ENCODE measurements around the gene EPHB1.

EPHB1 gene

DNA sequence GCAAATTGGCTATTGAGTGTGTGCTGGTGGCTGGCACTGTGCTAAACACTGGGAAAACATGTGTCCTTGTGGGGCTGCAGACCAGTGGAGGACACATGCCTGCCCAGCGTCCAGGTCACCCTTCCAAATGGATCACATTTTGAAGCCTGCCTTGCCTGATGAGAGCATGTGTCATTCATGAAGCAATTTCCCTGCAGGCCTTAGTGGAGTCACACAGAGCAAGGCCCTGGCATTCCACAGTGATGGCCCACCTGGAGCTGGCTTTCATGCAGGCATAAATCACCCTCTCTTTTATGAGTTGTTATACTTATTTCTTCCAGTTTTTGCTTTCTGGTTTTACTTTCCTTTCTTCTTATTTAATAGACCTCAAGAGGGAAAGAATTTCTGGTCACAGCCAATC, 219.5 kb downstream of the EPHB1 start:
- TF ChIP-seq, protein P1, sequence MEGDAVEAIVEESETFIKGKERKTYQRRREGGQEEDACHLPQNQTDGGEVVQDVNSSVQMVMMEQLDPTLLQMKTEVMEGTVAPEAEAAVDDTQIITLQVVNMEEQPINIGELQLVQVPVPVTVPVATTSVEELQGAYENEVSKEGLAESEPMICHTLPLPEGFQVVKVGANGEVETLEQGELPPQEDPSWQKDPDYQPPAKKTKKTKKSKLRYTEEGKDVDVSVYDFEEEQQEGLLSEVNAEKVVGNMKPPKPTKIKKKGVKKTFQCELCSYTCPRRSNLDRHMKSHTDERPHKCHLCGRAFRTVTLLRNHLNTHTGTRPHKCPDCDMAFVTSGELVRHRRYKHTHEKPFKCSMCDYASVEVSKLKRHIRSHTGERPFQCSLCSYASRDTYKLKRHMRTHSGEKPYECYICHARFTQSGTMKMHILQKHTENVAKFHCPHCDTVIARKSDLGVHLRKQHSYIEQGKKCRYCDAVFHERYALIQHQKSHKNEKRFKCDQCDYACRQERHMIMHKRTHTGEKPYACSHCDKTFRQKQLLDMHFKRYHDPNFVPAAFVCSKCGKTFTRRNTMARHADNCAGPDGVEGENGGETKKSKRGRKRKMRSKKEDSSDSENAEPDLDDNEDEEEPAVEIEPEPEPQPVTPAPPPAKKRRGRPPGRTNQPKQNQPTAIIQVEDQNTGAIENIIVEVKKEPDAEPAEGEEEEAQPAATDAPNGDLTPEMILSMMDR (IDR thresholded peaks at IDR 0.05), result no peak

DNA sequence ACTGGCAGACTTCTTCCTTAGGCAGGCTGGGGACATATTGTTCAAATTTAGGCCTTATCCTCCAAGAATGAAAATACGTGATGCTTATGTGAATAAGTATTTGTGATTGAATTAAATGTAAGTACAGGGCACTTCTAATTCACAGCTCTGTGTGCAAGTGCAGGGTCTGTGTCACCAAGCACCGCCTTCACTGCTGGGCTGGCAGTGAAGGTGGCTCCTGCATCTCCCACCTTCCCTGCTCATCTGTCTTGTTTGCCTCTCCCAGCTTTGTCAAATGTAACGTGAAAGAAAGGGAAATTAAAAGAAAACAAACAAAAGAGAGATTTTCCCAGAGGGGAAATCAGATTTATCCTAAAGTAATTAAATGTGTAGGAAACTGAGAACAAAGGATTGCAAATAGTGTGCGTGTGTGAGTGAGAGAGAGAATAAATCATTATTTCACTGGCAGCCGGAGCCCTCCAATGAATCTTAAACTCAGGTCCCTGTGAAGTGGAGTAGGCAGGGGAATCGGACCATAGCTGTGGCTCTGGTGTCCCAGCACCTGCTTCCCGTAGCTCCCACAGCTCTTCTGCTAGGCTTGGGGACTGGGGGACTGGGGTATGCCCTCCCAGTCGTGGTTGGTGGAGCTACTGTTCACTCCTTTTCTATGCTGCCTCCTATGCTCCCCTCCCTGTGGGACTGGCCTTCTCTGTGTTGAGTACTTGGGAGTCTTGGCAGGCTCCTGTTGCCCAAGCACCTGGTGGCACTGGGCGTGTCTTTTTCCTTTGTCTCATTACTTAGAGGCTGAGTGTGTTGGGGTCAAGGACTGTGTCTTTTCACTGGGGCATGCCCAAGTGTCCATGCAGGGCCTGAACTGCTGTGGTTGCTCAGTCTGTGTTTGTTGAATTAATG, 222.2 kb downstream of the EPHB1 start:
- TF ChIP-seq, protein P1 (IDR thresholded peaks at IDR 0.05), result no peak

DNA sequence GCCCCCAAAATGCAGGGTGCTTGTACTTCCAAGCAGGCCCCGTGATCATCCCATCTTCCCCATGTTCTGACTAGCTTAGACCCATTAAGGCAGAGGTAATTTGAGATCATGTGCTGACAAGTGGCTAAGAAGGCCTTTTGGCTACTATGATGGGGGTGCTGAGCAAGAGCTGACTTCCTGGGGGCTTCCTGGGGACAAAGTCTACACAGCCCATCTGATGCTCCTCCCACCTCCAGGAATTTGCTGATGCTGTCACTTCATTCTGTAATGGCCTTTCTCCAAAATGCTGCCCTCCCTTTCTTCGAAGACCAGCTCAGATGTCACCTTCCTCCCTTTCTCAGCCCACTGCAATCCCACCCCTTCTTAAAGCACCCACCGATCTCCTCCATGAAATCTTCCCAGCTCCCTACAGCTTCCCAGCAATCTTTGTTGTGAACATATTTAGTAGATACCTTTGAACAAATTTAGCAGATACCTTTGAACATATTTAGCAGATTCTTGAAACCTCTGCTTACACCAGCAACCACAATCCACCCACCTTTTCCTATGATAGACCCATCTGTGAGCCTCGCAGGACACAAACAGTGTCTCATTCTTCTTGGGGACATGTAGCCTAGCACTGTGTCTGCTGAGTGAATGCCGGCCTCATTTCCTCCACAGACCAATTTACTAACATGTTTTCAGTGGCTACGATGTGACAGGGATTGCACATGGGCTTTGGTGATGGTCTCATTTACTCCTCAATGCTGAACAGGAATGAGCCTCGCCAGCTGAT, 223.3 kb downstream of the EPHB1 start:
- TF ChIP-seq, protein P1 (IDR thresholded peaks at IDR 0.05), result no peak

DNA sequence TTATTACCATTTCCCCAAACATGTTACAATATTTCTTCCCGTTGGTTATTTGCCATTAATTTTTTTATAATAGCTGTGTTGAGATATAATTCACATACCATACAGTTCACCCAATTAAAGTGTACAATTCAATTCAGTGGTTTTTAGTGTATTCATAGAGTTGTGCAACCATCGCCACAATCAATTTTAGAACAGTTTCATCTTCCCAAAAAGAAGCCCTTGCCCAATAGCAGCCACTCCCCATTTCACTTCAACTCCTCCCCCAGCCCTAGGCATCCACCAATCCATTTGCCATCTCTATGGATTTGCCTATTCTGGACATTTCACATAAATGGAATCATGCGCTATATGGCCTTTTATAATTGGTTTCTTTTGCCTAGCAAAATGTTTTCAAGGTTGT, 225.1 kb downstream of the EPHB1 start:
- TF ChIP-seq, protein P1 (IDR thresholded peaks at IDR 0.05), result no peak

DNA sequence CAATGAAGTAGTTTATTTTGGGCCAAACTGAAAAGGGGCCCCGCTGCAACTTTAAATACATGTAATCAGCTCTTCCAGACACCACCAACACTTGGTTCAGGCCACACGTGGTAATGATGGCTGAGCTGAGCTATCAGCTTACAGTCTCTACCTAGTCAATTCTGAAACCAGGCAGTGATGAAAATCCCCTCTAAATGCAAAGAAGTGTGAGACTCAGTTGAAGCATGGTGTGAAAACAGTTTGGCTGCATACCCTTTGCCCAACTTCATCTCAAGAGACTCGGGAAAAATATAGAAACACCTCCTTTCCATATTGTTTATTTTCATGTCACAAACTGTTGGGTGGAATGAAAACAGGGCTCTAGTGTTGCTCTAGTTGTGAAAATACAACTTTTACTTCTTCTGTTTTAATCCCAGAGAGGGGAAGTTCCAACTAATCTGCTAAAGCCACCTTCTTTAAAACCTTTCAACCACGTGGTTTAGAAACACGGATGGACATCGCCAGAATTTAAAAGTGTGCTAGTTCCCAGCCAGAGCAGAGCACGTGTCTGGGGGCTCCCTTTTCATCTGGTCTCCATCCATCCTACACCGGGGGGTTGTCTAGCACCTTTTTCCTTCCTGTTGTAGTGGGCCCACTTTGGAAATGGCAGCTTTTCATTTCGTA, 229.1 kb downstream of the EPHB1 start:
- TF ChIP-seq, protein P1 (IDR thresholded peaks at IDR 0.05), result no peak

DNA sequence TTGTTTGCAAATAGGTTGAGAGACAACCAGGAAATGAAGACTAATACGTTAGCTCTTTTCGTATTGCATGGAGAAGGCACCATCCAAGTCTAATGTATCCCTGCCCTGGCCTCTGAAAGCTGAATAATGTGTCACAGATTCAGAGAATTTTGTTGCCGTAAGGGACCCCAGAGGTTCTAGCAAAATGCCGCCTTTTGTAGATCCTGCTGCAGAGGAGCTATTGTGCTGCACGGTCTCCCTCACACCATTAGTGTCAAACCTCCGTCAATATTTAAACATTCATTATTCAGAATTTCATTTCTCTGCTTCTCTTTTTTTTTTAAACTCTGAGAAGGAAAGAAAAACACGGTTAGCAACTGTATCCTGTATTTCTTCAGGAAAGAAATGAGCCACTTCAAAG, 238.7 kb downstream of the EPHB1 start:
- TF ChIP-seq, protein P1 (IDR thresholded peaks at IDR 0.05), result no peak

DNA sequence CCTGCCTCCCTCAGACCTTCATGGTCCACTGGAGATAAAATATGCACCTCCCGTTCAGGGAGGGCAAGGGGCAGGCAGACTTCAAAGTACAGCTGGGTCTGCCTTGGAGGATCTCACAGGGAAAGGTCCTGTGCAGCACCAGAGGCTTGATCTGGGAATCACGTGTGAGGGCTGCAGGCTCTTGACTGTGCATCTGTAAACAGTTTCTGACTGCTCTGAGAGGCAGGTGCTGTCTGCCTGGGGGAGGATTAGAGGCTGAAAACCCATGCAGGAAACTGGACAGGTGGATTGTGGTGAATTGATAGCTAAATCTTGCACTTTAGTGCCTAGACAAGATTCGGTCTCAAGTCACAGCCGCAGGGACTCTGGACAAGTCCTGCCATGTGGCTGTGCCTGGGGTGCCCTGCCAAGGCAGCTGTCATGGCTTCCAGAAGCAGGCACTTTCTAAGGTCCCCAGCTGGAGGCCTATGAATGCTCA, 239.3 kb downstream of the EPHB1 start:
- TF ChIP-seq, protein P1 (IDR thresholded peaks at IDR 0.05), result no peak
